ENCODE data around the gene LCE2C. TPM values are rescaled to one million over a fixed set of nuclear protein-coding genes. Genes with fewer than 3 reads are reported as not detected.

The LCE2C gene
- total and polyA plus RNA-seq, 5 donors = not detected

DNA sequence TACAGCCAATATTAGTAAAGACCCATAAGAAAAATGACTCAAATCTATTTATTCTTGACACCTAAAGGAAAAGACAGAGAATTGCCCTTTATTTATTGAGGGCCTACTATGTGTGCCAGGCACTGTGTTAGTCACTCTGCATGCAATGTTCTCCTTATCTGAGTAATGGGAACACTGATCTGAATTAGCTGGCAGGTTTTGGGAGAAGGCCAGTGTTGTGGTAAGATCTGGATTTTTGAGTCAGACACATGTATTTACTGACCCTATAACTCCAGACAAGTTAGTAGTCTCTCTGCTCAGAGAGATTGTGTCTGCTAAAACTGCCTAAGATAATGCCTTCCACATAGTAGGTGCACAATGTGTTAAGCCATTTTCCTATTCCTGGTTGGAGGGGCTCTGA, 50.2 kb downstream of the LCE2C start:
- no peak overlapping the region for H3K4me3 ChIP-seq (ENCODE audit: low read length)
- intact Hi-C loops (cut with DNase I) = no loop called here
- H3K4me1 ChIP-seq (ENCODE audit: control insufficient read depth, insufficient read depth, low read length) = no peaks in the 10 kb centered on the region
- DNase-seq (no peak), ATAC-seq (no peak)
- no peaks in the 10 kb centered on the region for H3K27me3 ChIP-seq (ENCODE audit: control insufficient read depth, insufficient read depth)
- no peak overlapping the region for H3K27ac ChIP-seq (ENCODE audit: low read length)
- H3K9me3 ChIP-seq (ENCODE audit: control insufficient read depth, low read length) = no peaks in the 10 kb centered on the region

Other genes starting within 250 kb of the LCE2C start
- gene LCE5A, start 164.5 kb upstream of the LCE2C start, total RNA-seq = not detected
- not detected for gene LCE5A, start 164.5 kb upstream of the LCE2C start, polyA plus RNA-seq
- gene CRCT1, start 160.8 kb upstream of the LCE2C start, total RNA-seq = not detected
- gene CRCT1, start 160.8 kb upstream of the LCE2C start, polyA plus RNA-seq = not detected
- gene LCE3E, start 108.5 kb upstream of the LCE2C start, total RNA-seq = not detected
- not detected for gene LCE3E, start 108.5 kb upstream of the LCE2C start, polyA plus RNA-seq
- not detected for gene LCE3D, start 94.8 kb upstream of the LCE2C start, total RNA-seq
- not detected for gene LCE3D, start 94.8 kb upstream of the LCE2C start, polyA plus RNA-seq
- gene LCE3C, start 75.0 kb upstream of the LCE2C start, total RNA-seq = not detected
- not detected for gene LCE3C, start 75.0 kb upstream of the LCE2C start, polyA plus RNA-seq
- not detected for gene LCE3B, start 61.5 kb upstream of the LCE2C start, total RNA-seq
- not detected for gene LCE3B, start 61.5 kb upstream of the LCE2C start, polyA plus RNA-seq
- gene LCE3A, start 52.2 kb upstream of the LCE2C start, total RNA-seq = not detected
- gene LCE3A, start 52.2 kb upstream of the LCE2C start, polyA plus RNA-seq = not detected
- not detected for gene LCE2D, start 11.9 kb upstream of the LCE2C start, total RNA-seq
- gene LCE2D, start 11.9 kb upstream of the LCE2C start, polyA plus RNA-seq = not detected
- not detected for gene LCE2B, start 10.8 kb downstream of the LCE2C start, total RNA-seq
- not detected for gene LCE2B, start 10.8 kb downstream of the LCE2C start, polyA plus RNA-seq
- not detected for gene LCE2A, start 23.1 kb downstream of the LCE2C start, total RNA-seq
- not detected for gene LCE2A, start 23.1 kb downstream of the LCE2C start, polyA plus RNA-seq
- gene LCE4A, start 32.9 kb downstream of the LCE2C start, total RNA-seq = not detected
- gene LCE4A, start 32.9 kb downstream of the LCE2C start, polyA plus RNA-seq = not detected
- gene KPRP, start 82.7 kb downstream of the LCE2C start, total RNA-seq = not detected
- not detected for gene KPRP, start 82.7 kb downstream of the LCE2C start, polyA plus RNA-seq
- gene LCE1F, start 99.9 kb downstream of the LCE2C start, total RNA-seq = not detected
- gene LCE1F, start 99.9 kb downstream of the LCE2C start, polyA plus RNA-seq = not detected
- gene LCE1E, start 111.0 kb downstream of the LCE2C start, total RNA-seq = not detected
- not detected for gene LCE1E, start 111.0 kb downstream of the LCE2C start, polyA plus RNA-seq
- gene LCE1D, start 121.4 kb downstream of the LCE2C start, total RNA-seq = not detected
- not detected for gene LCE1D, start 121.4 kb downstream of the LCE2C start, polyA plus RNA-seq
- not detected for gene LCE1C, start 131.4 kb downstream of the LCE2C start, total RNA-seq
- not detected for gene LCE1C, start 131.4 kb downstream of the LCE2C start, polyA plus RNA-seq
- not detected for gene LCE1B, start 136.7 kb downstream of the LCE2C start, total RNA-seq
- gene LCE1B, start 136.7 kb downstream of the LCE2C start, polyA plus RNA-seq = not detected
- not detected for gene LCE1A, start 152.2 kb downstream of the LCE2C start, total RNA-seq
- not detected for gene LCE1A, start 152.2 kb downstream of the LCE2C start, polyA plus RNA-seq
- gene LCE6A, start 167.6 kb downstream of the LCE2C start, total RNA-seq = not detected
- gene LCE6A, start 167.6 kb downstream of the LCE2C start, polyA plus RNA-seq = not detected
- gene LCE7A, start 184.7 kb downstream of the LCE2C start, total RNA-seq = not detected
- gene LCE7A, start 184.7 kb downstream of the LCE2C start, polyA plus RNA-seq = not detected
- not detected for gene SMCP, start 203.0 kb downstream of the LCE2C start, total RNA-seq
- not detected for gene SMCP, start 203.0 kb downstream of the LCE2C start, polyA plus RNA-seq
- gene IVL, start 233.3 kb downstream of the LCE2C start, total RNA-seq = not detected
- not detected for gene IVL, start 233.3 kb downstream of the LCE2C start, polyA plus RNA-seq